GM12878 (cell line): ENCODE measurements around the gene LIX1L. TPM values are rescaled to one million over a fixed set of nuclear protein-coding genes. Genes with fewer than 3 reads are reported as not detected.

Experiments
- ATAC-seq: fragments of 200-7000 bp; cut with Tn5 transposase; 3 replicates; pipeline ENCODE4 v1.9.1; 2020; ENCODE audit warnings: mild to moderate bottlenecking, moderate library complexity
- BruUV-seq: library from RNA; stranded (reverse); fragments of 400-500 nt; replicated peaks from 2 replicates; lab custom pipeline; 2021; lab: Mats Ljungman, UMichigan
- CTCF ChIA-PET: fragments of 300-600 bp; sonication (Branson Sonifier 250); formaldehyde crosslinking; extraction: SDS; loops from one replicate; lab custom pipeline; 2021; ENCODE audit warnings: inconsistent platforms; lab: Yijun Ruan, JAX
- POLR2A ChIA-PET: fragments of 350-600 bp; formaldehyde crosslinking; extraction: SDS; loops from one replicate; lab custom pipeline; 2021; ENCODE audit warnings: inconsistent platforms; lab: Charles Lee
- RAD21 ChIA-PET: fragments of 300-600 bp; sonication (Branson Sonifier 250); formaldehyde crosslinking; loops from one replicate; lab custom pipeline; 2023; ENCODE audit warnings: antibody characterized with exemption; ENCODE audit not compliant: unreplicated experiment; lab: Charles Lee
- SMC1A ChIA-PET: fragments of 300-600 bp; sonication (Branson Sonifier 250); formaldehyde crosslinking; loops from one replicate; lab custom pipeline; 2023; ENCODE audit not compliant: unreplicated experiment, uncharacterized antibody; lab: Charles Lee
- DNase-seq: peaks from one replicate; pipeline ENCODE4 v3.0.0-alpha.2; 2011; ENCODE audit warnings: low read depth, low spot score
- FAIRE-seq: peaks from 3 replicates; lab custom pipeline; 2011; peaks lifted over from hg19 to GRCh38; lab: Jason Lieb, UNC
- H2AFZ ChIP-seq: 2 replicates; pipeline ENCODE4 v1.6.0; 2011; ENCODE audit warnings: low read depth, low read length, control low read depth; ENCODE audit not compliant: control insufficient read depth
- H3K27ac ChIP-seq: 2 replicates; pipeline ENCODE4 v1.5.1; 2011; ENCODE audit warnings: control low read depth; ENCODE audit not compliant: control insufficient read depth, insufficient read depth
- H3K27me3 ChIP-seq, 2 experiments: replicated peaks in 1 of 2; 2 replicates each; pipeline versions ENCODE4 v1.6.0 to v1.6.1; 2011; ENCODE audit warnings: low read length in 1 of 2; ENCODE audit not compliant: control insufficient read depth in 2 of 2, insufficient read depth in 2 of 2
- H3K36me3 ChIP-seq, 2 experiments: 2 replicates each; pipeline ENCODE4 v1.5.1; 2011; ENCODE audit warnings: low read length in 1 of 2; ENCODE audit not compliant: control insufficient read depth in 2 of 2, insufficient read depth in 2 of 2
- H3K4me1 ChIP-seq: 2 replicates; pipeline ENCODE4 v1.6.1; 2011; ENCODE audit warnings: mild to moderate bottlenecking, low read length, moderate library complexity, mixed read lengths; ENCODE audit not compliant: control insufficient read depth, insufficient read depth
- H3K4me2 ChIP-seq: 2 replicates; pipeline ENCODE4 v1.6.0; 2011; ENCODE audit warnings: control low read depth; ENCODE audit not compliant: control insufficient read depth, insufficient read depth
- H3K4me3 ChIP-seq: fragments of 200-600 bp; sonication (generic); 2 replicates; pipeline ENCODE4 v1.5.1; 2016
- H3K79me2 ChIP-seq: 2 replicates; pipeline ENCODE4 v1.6.0; 2011; ENCODE audit warnings: low read length; ENCODE audit not compliant: control insufficient read depth, insufficient read depth
- H3K9ac ChIP-seq: 2 replicates; pipeline ENCODE4 v1.8.0; 2011; ENCODE audit warnings: low read length, control low read depth, mixed read lengths; ENCODE audit not compliant: control insufficient read depth, insufficient read depth
- H3K9me3 ChIP-seq: replicated peaks from 3 replicates; pipeline ENCODE4 v1.5.1; 2011; ENCODE audit warnings: mild to moderate bottlenecking, low read length; ENCODE audit not compliant: control insufficient read depth, insufficient read depth
- H4K20me1 ChIP-seq: 2 replicates; pipeline ENCODE4 v1.6.0; 2011; ENCODE audit not compliant: control insufficient read depth, insufficient read depth
- CTCF ChIP-seq, 3 experiments: IDR thresholded peaks in 2 of 3; conservative IDR thresholded peaks in 1 of 3; 2 replicates each; pipeline ENCODE4 v1.5.1; 2011; ENCODE audit warnings: low read depth in 3 of 3, low read length in 3 of 3, mild to moderate bottlenecking in 3 of 3, control low read depth in 2 of 3, moderate library complexity in 2 of 3, inconsistent platforms in 1 of 3, mixed read lengths in 1 of 3; ENCODE audit not compliant: control insufficient read depth in 2 of 3, insufficient read depth in 1 of 3; ENCODE audit errors: extremely low read depth in 1 of 3
- FOXK2 ChIP-seq: fragments of 450-650 bp; IDR thresholded peaks from 2 replicates; pipeline ENCODE4 v1.6.1; 2017; ENCODE audit warnings: mild to moderate bottlenecking, moderate library complexity
- MYC ChIP-seq: IDR thresholded peaks from 2 replicates; pipeline ENCODE4 v1.6.1; 2011; ENCODE audit warnings: mild to moderate bottlenecking, low read length, moderate library complexity, inconsistent platforms; ENCODE audit not compliant: insufficient read depth, insufficient replicate concordance, insufficient read length, severe bottlenecking
- NFXL1 ChIP-seq: fragments of 450-650 bp; IDR thresholded peaks from 2 replicates; pipeline ENCODE4 v1.6.1; 2017; ENCODE audit warnings: antibody characterized with exemption, mild to moderate bottlenecking, borderline replicate concordance
- NKRF ChIP-seq: fragments of 450-650 bp; conservative IDR thresholded peaks from 2 replicates; pipeline ENCODE4 v1.6.1; 2017; ENCODE audit warnings: mild to moderate bottlenecking, moderate library complexity
- RCOR1 ChIP-seq: conservative IDR thresholded peaks from 2 replicates; pipeline ENCODE4 v1.6.1; 2012; ENCODE audit warnings: low read depth, low read length, improper control_type of control experiment
- SUZ12 ChIP-seq: fragments of 200-600 bp; sonication (generic); IDR thresholded peaks from one replicate; pipeline ENCODE4 v1.6.1; 2018; ENCODE audit warnings: antibody characterized with exemption, mild to moderate bottlenecking; ENCODE audit not compliant: unreplicated experiment
- WGBS: methylation state at CpG from one replicate; pipeline ENCODE4 v1.1.6; 2016; ENCODE audit warnings: low lambda C conversion rate; ENCODE audit not compliant: insufficient replicate concordance, insufficient coverage; ENCODE audit errors: missing lambda C conversion rate; 5-methylcytosine and 5-hydroxymethylcytosine counted together
- in situ Hi-C: fragments of 300-500 bp; cut with MboI; formaldehyde crosslinking; loops from 9 replicates; pipeline ENCODE4 v1.14.3; 2018; ENCODE audit warnings: mixed read lengths
- intact Hi-C: fragments of 100-400 bp; cut with micrococcal nuclease; formaldehyde crosslinking; loops from one replicate; pipeline ENCODE4 v1.14.2; 2022; ENCODE audit not compliant: unreplicated experiment
- polyA plus RNA-seq, 11 experiments: library from polyadenylated mRNA; depleted of rRNA in 4 of 11; unstranded in 6 of 11; stranded (reverse) in 5 of 11; fragments of >200 nt; fragmentation: Nextera tagmentation in 4 of 11; fragmentation: Illumina TruSeq in 1 of 11; extraction: Ambion mirVana in 4 of 11; extraction: Trizol in 1 of 11; gene quantifications; 1 replicate in 1 of 11; 2 replicates in 10 of 11; pipeline versions ENCODE4 v1.2.1 to v1.2.3, GENCODE V29; 2011 to 2016; ENCODE audit warnings: inconsistent platforms in 2 of 11, missing spikeins in 2 of 11, low read depth in 1 of 11
- total RNA-seq, 4 experiments: library from RNA; depleted of rRNA in 3 of 4; stranded (reverse); fragments of >200 nt in 3 of 4; fragmentation: Illumina TruSeq in 1 of 4; extraction: Trizol in 1 of 4; gene quantifications; 2 replicates each; pipeline versions ENCODE4 v1.2.1 to v1.2.3, GENCODE V29; 2013 to 2021

Gene LIX1L
- total and polyA plus RNA-seq, 10 of the 15 experiments (the other 5 are each of a cell fraction or from before 2014, with no cell fraction given): 5.5 to 48.2 (median 15.3) TPM

GRCh38 chr1:145906954-145907753 lies 50.7 kb downstream of the LIX1L start:
- DNase-seq (no peak), FAIRE-seq (no peak), ATAC-seq (no peak)
- Histone ChIP-seq H3K9me3 (no peaks in the 10 kb centered on the region), H3K79me2 (no peaks in the 10 kb centered on the region), H3K9ac (no peak overlapping the region), H3K36me3 (no peaks in the 10 kb centered on the region; a peak in 2 of 4 replicates), H3K27ac (no peak overlapping the region), H2AFZ (no peak overlapping the region), H3K27me3 (no peaks in the 10 kb centered on the region), H3K4me1 (peaks cover 2% of the 10 kb centered on the region; the same call in 1 of the 2 replicates), H4K20me1 (no peaks in the 10 kb centered on the region), H3K4me2 (no peak overlapping the region), H3K4me3 (no peak overlapping the region)
- SMC1A ChIA-PET: interaction anchor here (1.0 to 1.5 kb wide), 2 partner anchors 15 to 60 kb away, joined by 3 to 4 read pairs; no protein-coding TSS in a partner anchor
- in situ Hi-C loops: no loop called here
- RAD21 ChIA-PET: no interaction called here
- POLR2A ChIA-PET: interaction anchor here (0.7 to 2.9 kb wide), 2 partner anchors 27 to 48 kb away, joined by 4 to 9 read pairs; partner anchors contain the start of gene PIAS3
- CTCF ChIA-PET: interaction anchor here (1.1 to 8.0 kb wide), 9 partner anchors 9 to 94 kb away, joined by 3 to 80 read pairs (median 4); partner anchors contain the start of genes ANKRD34A, NUDT17, PIAS3 and POLR3GL
- no peak for TF ChIP-seq MYC
- no peak for TF ChIP-seq CTCF (IDR thresholded peaks at IDR 0.05 in 2 of 3, conservative IDR thresholded peaks at IDR 0.05 in 1 of 3; ENCODE audit: control insufficient read depth in 2 of 3, extremely low read depth in 1 of 3, insufficient read depth in 1 of 3, low read depth in 3 of 3, low read length in 3 of 3)
- TF ChIP-seq RCOR1: no peak
- no peak for TF ChIP-seq NKRF
- no peak for TF ChIP-seq FOXK2
- no peak for TF ChIP-seq NFXL1
- no peak for TF ChIP-seq SUZ12
- 92% methylated on average over 10 of the region's 10 CpGs for WGBS
- intact Hi-C loops: no loop called here
- no TSS peak for BruUV-seq
